HFFc6 (cell line): ENCODE measurements around the gene GNGT2. TPM values are rescaled to one million over a fixed set of nuclear protein-coding genes. Genes with fewer than 3 reads are reported as not detected.

Experiments
- DNase-seq: peaks from one replicate; pipeline ENCODE4 v3.0.0-alpha.2; 2018
- H3K27ac Mint-ChIP-seq: 2 replicates; pipeline ENCODE4 v1.8.0; 2020; ENCODE audit warnings: mild to moderate bottlenecking, mixed read lengths
- H3K27me3 Mint-ChIP-seq: 2 replicates; pipeline ENCODE4 v1.8.0; 2021; ENCODE audit warnings: mild to moderate bottlenecking, moderate library complexity, mixed read lengths; ENCODE audit not compliant: insufficient read depth
- H3K36me3 Mint-ChIP-seq: 2 replicates; pipeline ENCODE4 v1.8.0; 2021; ENCODE audit warnings: low read depth, mixed read lengths
- H3K4me1 Mint-ChIP-seq: 2 replicates; pipeline ENCODE4 v1.8.0; 2020; ENCODE audit warnings: low read depth, mixed read lengths
- H3K4me3 Mint-ChIP-seq: 2 replicates; pipeline ENCODE4 v1.8.0; 2020; ENCODE audit warnings: mild to moderate bottlenecking, moderate library complexity, mixed read lengths
- H3K9me3 Mint-ChIP-seq: 2 replicates; pipeline ENCODE4 v1.8.0; 2020; ENCODE audit warnings: mild to moderate bottlenecking, mixed read lengths
- CTCF ChIP-seq: fragments of 200-600 bp; sonication (generic); IDR thresholded peaks from 2 replicates; pipeline ENCODE4 v1.5.0; 2021; ENCODE audit warnings: antibody characterized with exemption, mild to moderate bottlenecking
- total RNA-seq, 6 experiments: library from RNA; stranded (reverse); fragmentation: NEBNext Ultra II Directional; extraction: Animal tissue kit (Norgen Biotek cat#: 25700); gene quantifications; 2 replicates in 1 of 6; 3 replicates in 5 of 6; pipeline ENCODE4 v1.2.3, GENCODE V29; 2021

Gene GNGT2
- total RNA-seq, 6 experiments from 2014 or later = not detected

DNA sequence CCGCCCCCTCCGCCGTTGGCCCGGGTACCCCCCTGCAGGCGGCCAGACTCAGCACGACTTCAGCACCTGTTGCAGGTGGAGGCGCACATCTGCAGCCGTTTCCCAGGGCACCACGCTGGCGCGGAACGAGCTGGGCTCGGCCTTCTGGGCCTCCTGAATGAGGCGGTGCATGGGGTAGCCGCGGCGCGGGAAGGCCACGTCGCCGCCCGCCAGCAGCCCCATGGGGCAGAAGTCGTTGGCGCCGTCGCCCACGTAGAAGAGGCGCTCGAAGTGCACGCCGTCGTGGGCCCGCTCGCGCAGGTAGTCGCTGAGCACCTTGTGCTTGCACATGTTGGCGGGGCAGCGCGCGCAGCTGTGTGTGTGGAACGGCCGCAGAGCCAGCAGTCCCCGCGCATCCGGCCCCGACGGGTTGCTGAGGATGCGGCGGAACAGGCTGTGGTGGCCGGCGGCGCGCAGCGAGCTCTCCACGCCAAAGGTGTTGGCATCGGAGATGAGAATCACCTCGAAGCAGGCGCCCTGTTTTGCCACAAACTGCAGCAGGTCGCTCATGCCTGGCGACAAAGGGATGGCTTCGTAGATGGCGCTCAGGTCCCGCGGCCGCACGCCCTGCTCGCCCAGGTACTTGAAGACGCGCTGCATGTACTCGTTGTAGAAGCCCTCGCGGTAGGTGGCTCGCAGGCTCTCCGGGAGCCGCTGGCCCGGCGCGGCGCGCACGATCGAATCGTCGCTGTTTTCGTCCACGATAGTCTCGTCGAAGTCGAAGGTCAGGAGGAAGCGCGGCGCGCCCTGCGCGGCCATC, 14.0 kb upstream of the GNGT2 start:
- Mint-ChIP-seq H3K27ac (no peak overlapping the region), H3K36me3 (no peaks in the 10 kb centered on the region), H3K4me1 (peaks cover 6% of the 10 kb centered on the region; the same call in 1 of the 2 replicates), H3K4me3 (no peak overlapping the region), H3K9me3 (no peaks in the 10 kb centered on the region), H3K27me3 (peaks cover 48% of the 10 kb centered on the region)
- no peak for DNase-seq
- no peak for TF ChIP-seq CTCF

GRCh38 chr17:49223517-49224197, 13.3 kb upstream of the GNGT2 start:
- DNase-seq = no peak
- no peak overlapping the region for H3K27ac Mint-ChIP-seq
- peaks cover 6% of the 10 kb centered on the region; the same call in 1 of the 2 replicates for H3K4me1 Mint-ChIP-seq
- H3K27me3 Mint-ChIP-seq = peaks cover 42% of the 10 kb centered on the region
- no peaks in the 10 kb centered on the region for H3K36me3 Mint-ChIP-seq
- peak; percentile 93 for TF ChIP-seq CTCF
- no peaks in the 10 kb centered on the region for H3K9me3 Mint-ChIP-seq
- H3K4me3 Mint-ChIP-seq = no peak overlapping the region

GRCh38 chr17:49223168-49223516, 12.8 kb upstream of the GNGT2 start:
- no peak for TF ChIP-seq CTCF
- no peak for DNase-seq
- H3K27me3 Mint-ChIP-seq = peaks cover 44% of the 10 kb centered on the region
- no peak overlapping the region for H3K4me3 Mint-ChIP-seq
- H3K9me3 Mint-ChIP-seq = no peaks in the 10 kb centered on the region
- no peaks in the 10 kb centered on the region for H3K36me3 Mint-ChIP-seq
- no peak overlapping the region for H3K27ac Mint-ChIP-seq
- H3K4me1 Mint-ChIP-seq = peaks cover 6% of the 10 kb centered on the region; the same call in 1 of the 2 replicates

DNA sequence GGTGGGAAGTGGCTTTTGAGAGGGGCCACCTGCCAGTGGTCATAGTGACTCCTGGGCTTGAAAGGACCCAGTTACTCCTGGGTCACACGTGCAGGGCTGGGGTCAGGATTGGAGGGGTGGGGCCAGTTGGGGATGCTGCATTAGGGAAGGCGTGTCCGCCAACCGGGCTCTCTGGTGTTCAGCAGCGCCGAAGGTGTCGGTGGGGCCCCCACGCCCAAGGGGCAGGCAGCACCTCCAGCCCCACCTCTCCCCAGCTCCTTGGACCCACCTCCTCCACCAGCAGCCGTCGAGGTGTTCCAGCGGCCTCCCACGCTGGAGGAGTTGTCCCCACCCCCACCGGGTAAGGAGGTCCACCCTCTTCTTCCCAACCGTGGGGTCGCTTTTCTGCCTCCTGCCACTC, 9.6 kb upstream of the GNGT2 start:
- no peaks in the 10 kb centered on the region for H3K36me3 Mint-ChIP-seq
- H3K4me1 Mint-ChIP-seq = peaks cover 6% of the 10 kb centered on the region; the same call in 1 of the 2 replicates
- no peak overlapping the region for H3K4me3 Mint-ChIP-seq
- H3K27me3 Mint-ChIP-seq = peaks cover 33% of the 10 kb centered on the region
- TF ChIP-seq CTCF = no peak
- DNase-seq = no peak
- no peak overlapping the region for H3K27ac Mint-ChIP-seq
- H3K9me3 Mint-ChIP-seq = no peaks in the 10 kb centered on the region

DNA sequence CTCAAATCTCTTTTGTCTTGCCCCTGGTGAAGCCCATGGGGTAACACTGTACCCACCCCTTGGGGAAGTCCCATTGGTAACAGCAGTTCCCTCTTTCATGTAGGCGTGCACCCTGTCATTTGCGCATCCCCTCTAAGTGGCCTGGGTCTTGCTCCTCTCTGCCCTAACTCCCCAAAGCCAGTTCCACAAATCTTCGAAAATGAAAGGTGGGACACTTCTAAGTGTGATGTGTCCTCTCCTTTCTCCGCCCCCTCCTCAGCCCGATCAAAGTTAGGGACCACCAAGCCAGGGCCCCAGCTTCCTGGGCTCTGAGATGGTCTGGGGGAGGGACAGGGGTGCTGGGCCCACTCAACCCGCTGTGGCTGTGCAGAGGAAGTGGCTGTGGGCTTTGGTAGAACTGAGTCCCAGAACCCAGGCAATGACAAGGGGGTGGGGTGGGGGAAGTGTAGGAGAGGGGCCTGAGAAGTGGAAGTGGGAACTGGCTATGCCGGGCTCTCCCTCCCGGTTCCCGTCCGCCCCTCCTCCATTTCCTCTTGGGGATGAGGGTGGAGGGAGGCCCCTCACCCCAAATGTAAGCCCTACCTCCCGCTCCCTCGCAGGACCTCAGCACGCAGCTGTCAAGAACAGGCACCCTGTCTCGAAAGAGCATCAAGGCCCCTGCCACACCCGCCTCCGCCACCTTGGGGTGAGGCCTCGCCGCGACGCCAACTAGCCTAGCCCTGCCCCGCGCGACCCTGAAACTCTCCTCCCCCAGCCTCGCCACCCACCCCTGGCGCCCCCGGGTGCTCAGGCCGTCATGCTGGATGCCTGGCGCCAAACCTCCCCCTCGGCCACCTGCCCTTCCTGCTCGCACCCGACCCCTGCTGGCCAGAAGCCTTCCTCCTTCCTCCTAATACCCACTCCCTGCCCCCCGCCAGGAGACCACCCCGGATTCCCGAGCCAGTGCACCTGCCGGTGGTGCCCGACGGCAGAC, 8.9 kb upstream of the GNGT2 start:
- H3K9me3 Mint-ChIP-seq = no peaks in the 10 kb centered on the region
- TF ChIP-seq CTCF = peak; percentile 45
- H3K36me3 Mint-ChIP-seq = no peaks in the 10 kb centered on the region
- peaks cover 6% of the 10 kb centered on the region; the same call in 1 of the 2 replicates for H3K4me1 Mint-ChIP-seq
- no peak overlapping the region for H3K27ac Mint-ChIP-seq
- peaks cover 32% of the 10 kb centered on the region for H3K27me3 Mint-ChIP-seq
- no peak overlapping the region for H3K4me3 Mint-ChIP-seq
- DNase-seq = no peak
